PC-3 (cell line): ENCODE results near the gene GIT2. TPM values are rescaled to one million over a fixed set of nuclear protein-coding genes. Genes with fewer than 3 reads are reported as not detected.

Experiments
- ATAC-seq: fragments of 200-7000 bp; cut with Tn5 transposase; 2 replicates; pipeline ENCODE4 v1.9.1; 2020; ENCODE audit warnings: mild to moderate bottlenecking, moderate library complexity
- BruUV-seq: library from RNA; stranded (reverse); fragments of 400-500 nt; replicated peaks from 2 replicates; lab custom pipeline; 2021; lab: Mats Ljungman, UMichigan
- CTCF ChIA-PET: fragments of 300-600 bp; sonication (Branson Sonifier 250); formaldehyde crosslinking; loops from one replicate; lab custom pipeline; 2022; ENCODE audit warnings: antibody characterized with exemption; lab: Charles Lee
- POLR2A ChIA-PET: fragments of 300-600 bp; sonication (Branson Sonifier 250); formaldehyde crosslinking; loops from one replicate; lab custom pipeline; 2022; ENCODE audit warnings: antibody characterized with exemption; ENCODE audit not compliant: unreplicated experiment; lab: Charles Lee
- DNase-seq: peaks from one replicate; pipeline ENCODE4 v3.0.0-alpha.2; 2015
- H2AFZ ChIP-seq: fragments of 300-600 bp; sonication (generic); 2 replicates; pipeline ENCODE4 v1.6.0; 2016; ENCODE audit warnings: antibody characterized with exemption, low read length
- H3F3A ChIP-seq: fragments of 300-600 bp; sonication (generic); one replicate; pipeline ENCODE4 v1.6.0; 2017; ENCODE audit warnings: antibody characterized with exemption, low read length, control low read depth, mild to moderate bottlenecking; ENCODE audit not compliant: unreplicated experiment
- H3K27ac ChIP-seq: fragments of 300-600 bp; sonication (generic); 2 replicates; pipeline ENCODE4 v1.5.1; 2016; ENCODE audit warnings: mild to moderate bottlenecking, low read length
- H3K27me3 ChIP-seq: fragments of 300-600 bp; sonication (generic); 2 replicates; pipeline ENCODE4 v1.6.1; 2016; ENCODE audit warnings: low read length, mixed read lengths
- H3K36me3 ChIP-seq: fragments of 300-600 bp; sonication (generic); 2 replicates; pipeline ENCODE4 v1.6.1; 2016; ENCODE audit warnings: low read depth, mixed run types, low read length, mixed read lengths
- H3K4me1 ChIP-seq: fragments of 300-600 bp; sonication (generic); 2 replicates; pipeline ENCODE4 v1.5.1; 2016; ENCODE audit warnings: low read length; ENCODE audit not compliant: insufficient read depth
- H3K4me2 ChIP-seq: fragments of 300-600 bp; sonication (generic); 2 replicates; pipeline ENCODE4 v1.6.0; 2016; ENCODE audit warnings: low read length
- H3K4me3 ChIP-seq: fragments of 300-600 bp; sonication (generic); 2 replicates; pipeline ENCODE4 v1.5.1; 2016; ENCODE audit warnings: mild to moderate bottlenecking, low read length, mixed read lengths
- H3K79me2 ChIP-seq: fragments of 300-600 bp; sonication (generic); 2 replicates; pipeline ENCODE4 v1.6.1; 2017; ENCODE audit warnings: low read length, mixed read lengths
- H3K9ac ChIP-seq: fragments of 300-600 bp; sonication (generic); 2 replicates; pipeline ENCODE4 v1.6.0; 2016; ENCODE audit warnings: mild to moderate bottlenecking, low read length
- H3K9me2 ChIP-seq: fragments of 300-600 bp; sonication (generic); replicated peaks from 2 replicates; pipeline ENCODE4 v1.6.1; 2016; ENCODE audit warnings: mixed run types, low read length, mixed read lengths
- H3K9me3 ChIP-seq: fragments of 300-600 bp; sonication (generic); 2 replicates; pipeline ENCODE4 v1.6.1; 2016; ENCODE audit warnings: low read length, mixed read lengths
- H4K20me1 ChIP-seq: fragments of 300-600 bp; sonication (generic); 2 replicates; pipeline ENCODE4 v1.6.1; 2016; ENCODE audit warnings: low read length, mixed read lengths
- CTCF ChIP-seq: fragments of 300-600 bp; sonication (generic); conservative IDR thresholded peaks from 2 replicates; pipeline ENCODE4 v1.5.1; 2017; ENCODE audit warnings: antibody characterized with exemption, low read depth, mild to moderate bottlenecking, low read length
- EZH2 ChIP-seq: fragments of 300-600 bp; sonication (generic); IDR thresholded peaks from one replicate; pipeline ENCODE4 v1.6.1; 2017; ENCODE audit warnings: antibody characterized with exemption, mild to moderate bottlenecking, low read length; ENCODE audit not compliant: unreplicated experiment
- EZH2phosphoT487 ChIP-seq: fragments of 300-600 bp; sonication (generic); IDR thresholded peaks from 2 replicates; pipeline ENCODE4 v1.6.1; 2018; ENCODE audit warnings: mild to moderate bottlenecking, antibody characterized with exemption, low read length, borderline replicate concordance
- intact Hi-C: fragments of 100-400 bp; cut with micrococcal nuclease; formaldehyde crosslinking; loops from 2 replicates; pipeline ENCODE4 v1.9.0; 2023
- total RNA-seq: library from RNA; depleted of rRNA; stranded (reverse); fragments of >200 nt; gene quantifications from 2 replicates; pipeline ENCODE4 v1.2.3, GENCODE V29; 2014

The GIT2 gene
- total RNA-seq, 1 experiment from 2014 or later = 26.8 TPM

DNA sequence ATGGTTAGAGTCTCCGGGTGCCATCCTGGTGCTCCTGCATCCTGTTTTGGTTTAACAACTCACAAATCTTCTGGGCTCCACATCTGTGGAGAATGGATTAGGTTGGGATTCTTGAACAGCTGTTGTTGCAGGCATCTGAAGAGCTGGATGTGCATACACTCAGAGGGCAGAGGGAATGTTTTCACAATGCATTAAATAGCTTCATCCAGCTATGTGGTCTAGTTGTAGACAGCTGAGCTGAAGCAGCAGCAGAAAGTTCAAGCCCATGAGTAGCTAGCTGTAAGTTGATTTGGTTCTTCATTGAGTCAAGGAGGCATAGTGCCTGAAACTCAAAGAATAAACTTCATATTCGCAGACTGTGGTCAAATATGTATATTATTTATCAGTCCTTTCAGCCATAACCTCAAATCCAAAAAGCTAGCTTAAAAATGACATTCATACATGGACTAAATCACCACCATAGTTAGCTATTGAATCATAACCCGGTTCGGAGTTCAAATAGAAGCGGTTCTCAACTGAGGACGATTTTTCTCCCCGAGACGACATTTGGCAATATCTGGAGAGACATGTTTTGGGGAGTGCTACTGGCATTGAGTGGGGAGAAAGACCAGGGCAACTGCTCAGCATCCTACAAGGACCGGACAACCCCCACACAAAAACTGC lies 2.2 kb upstream of the GIT2 start:
- H3K9me2 ChIP-seq = no peaks in the 10 kb centered on the region
- peaks cover 6% of the 10 kb centered on the region; the same call in 1 of the 2 replicates for H3K36me3 ChIP-seq
- peaks cover 52% of the 10 kb centered on the region for H3K4me1 ChIP-seq
- peak overlapping the region; percentile 86 for H3K4me3 ChIP-seq
- peak overlapping the region; percentile 94 for H3K4me2 ChIP-seq
- TF ChIP-seq EZH2phosphoT487 (no peak), CTCF (no peak), EZH2 (no peak)
- no peaks in the 10 kb centered on the region for H3K27me3 ChIP-seq
- peaks cover 8% of the 10 kb centered on the region; the same call in 1 of the 2 replicates for H4K20me1 ChIP-seq
- intact Hi-C loops = loop anchor here (2.0 kb wide), 1 partner anchor 40 kb away; no protein-coding TSS in a partner anchor
- H3K79me2 ChIP-seq = peaks cover 68% of the 10 kb centered on the region
- H3K27ac ChIP-seq = no peak overlapping the region
- DNase-seq = peak; percentile 4
- no peak for ATAC-seq
- peak overlapping the region; percentile 90; the same call in 1 of the 2 replicates for H3K9ac ChIP-seq
- BruUV-seq = no TSS peak
- H2AFZ ChIP-seq = peak overlapping the region; percentile 94
- peaks cover 8% of the 10 kb centered on the region for H3F3A ChIP-seq
- POLR2A ChIA-PET = no interaction called here
- H3K9me3 ChIP-seq = no peaks in the 10 kb centered on the region
- CTCF ChIA-PET = no interaction called here

- Histone ChIP-seq H3K9ac (no peak overlapping the region), H3K36me3 (no peaks in the 10 kb centered on the region), H3K4me2 (no peak overlapping the region), H3K9me2 (no peaks in the 10 kb centered on the region), H3K79me2 (peaks cover 68% of the 10 kb centered on the region), H2AFZ (no peak overlapping the region), H3K4me1 (peaks cover 42% of the 10 kb centered on the region), H4K20me1 (peaks cover 8% of the 10 kb centered on the region; the same call in 1 of the 2 replicates), H3F3A (peaks cover 8% of the 10 kb centered on the region), H3K4me3 (no peak overlapping the region), H3K27me3 (no peaks in the 10 kb centered on the region), H3K27ac (no peak overlapping the region), H3K9me3 (no peaks in the 10 kb centered on the region)
- POLR2A ChIA-PET = no interaction called here
- DNase-seq (no peak), ATAC-seq (no peak)
- no TSS peak for BruUV-seq
- CTCF ChIA-PET = no interaction called here
- TF ChIP-seq EZH2 (no peak), EZH2phosphoT487 (no peak), CTCF (no peak)
- intact Hi-C loops = no loop called here
These were observed 1.2 kb upstream of the GIT2 start for GRCh38 chr12:109997393-109997792.

DNA sequence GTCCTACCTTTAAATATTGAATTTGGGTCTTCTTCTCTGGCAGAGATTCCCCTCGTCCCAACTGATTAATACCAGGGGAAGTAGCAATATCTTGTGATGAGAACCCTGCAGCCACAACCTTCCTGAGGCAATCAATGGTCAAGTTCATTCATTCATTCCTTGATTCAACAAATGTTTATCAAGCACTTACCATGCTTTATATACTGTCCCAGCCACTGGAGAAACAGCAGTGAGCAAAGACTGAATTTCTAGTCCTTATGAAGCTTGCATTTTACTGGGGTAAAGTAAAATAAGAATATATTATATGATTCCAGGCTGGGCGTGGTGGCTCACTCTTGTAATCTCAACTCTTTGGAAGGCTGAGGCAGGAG lies 300 bp upstream of the GIT2 start:
- no peaks in the 10 kb centered on the region for H3K27me3 ChIP-seq
- peak overlapping the region; percentile 96 for H3K4me2 ChIP-seq
- CTCF ChIA-PET = no interaction called here
- H4K20me1 ChIP-seq = peaks cover 8% of the 10 kb centered on the region; the same call in 1 of the 2 replicates
- DNase-seq = no peak
- H3K79me2 ChIP-seq = peaks cover 61% of the 10 kb centered on the region
- intact Hi-C loops = no loop called here
- H3K9ac ChIP-seq = peak overlapping the region; percentile 79
- H2AFZ ChIP-seq = peak overlapping the region; percentile 99
- H3K36me3 ChIP-seq = no peaks in the 10 kb centered on the region
- no peak overlapping the region for H3K27ac ChIP-seq
- no peaks in the 10 kb centered on the region for H3K9me2 ChIP-seq
- H3K4me3 ChIP-seq = peak overlapping the region; percentile 96
- TF ChIP-seq EZH2phosphoT487 (no peak), EZH2 (no peak), CTCF (no peak)
- H3F3A ChIP-seq = peaks cover 6% of the 10 kb centered on the region
- no peaks in the 10 kb centered on the region for H3K9me3 ChIP-seq
- BruUV-seq = no TSS peak
- POLR2A ChIA-PET = no interaction called here
- no peak for ATAC-seq
- peaks cover 33% of the 10 kb centered on the region for H3K4me1 ChIP-seq
